Common myeloid progenitor, CD34-positive (primary cell): Measurements from ENCODE around the gene ZNF329.

Experiments
- CTCF ChIA-PET: fragments of 350-600 bp; sonication (Branson Sonifier 250); formaldehyde crosslinking; loops from one replicate; lab custom pipeline; 2021; ENCODE audit warnings: antibody characterized with exemption; lab: Charles Lee
- POLR2A ChIA-PET: fragments of 350-600 bp; sonication (Branson Sonifier 250); formaldehyde crosslinking; loops from one replicate; lab custom pipeline; 2021; ENCODE audit warnings: antibody characterized with exemption; lab: Charles Lee
- DNase-seq, 3 donors: peaks; one replicate each; pipeline versions ENCODE4 v3.0.0 to v3.0.0-alpha.2; 2013
- H3K27ac ChIP-seq, 2 experiments: 1 replicate in 1 of 2; 2 replicates in 1 of 2; pipeline ENCODE4 v1.7.0; 2013; ENCODE audit warnings: inconsistent platforms in 2 of 2, low read length in 2 of 2, mild to moderate bottlenecking in 2 of 2, low read depth in 1 of 2, moderate library complexity in 1 of 2; ENCODE audit not compliant: severe bottlenecking in 2 of 2, insufficient read depth in 1 of 2, poor library complexity in 1 of 2
- H3K27me3 ChIP-seq, 5 experiments: replicated peaks in 2 of 5; 1 replicate in 3 of 5; 2 replicates in 2 of 5; pipeline versions ENCODE4 v1.6.1 to v1.7.0; 2013; ENCODE audit warnings: low read length in 4 of 5, mild to moderate bottlenecking in 2 of 5, moderate library complexity in 2 of 5, inconsistent platforms in 1 of 5; ENCODE audit not compliant: insufficient read depth in 5 of 5, control insufficient read depth in 4 of 5
- H3K36me3 ChIP-seq, 4 experiments: 1 replicate in 2 of 4; 2 replicates in 2 of 4; pipeline versions ENCODE4 v1.6.1 to v1.7.0; 2013; ENCODE audit warnings: low read length in 3 of 4, control low read depth in 1 of 4, mild to moderate bottlenecking in 1 of 4; ENCODE audit not compliant: control insufficient read depth in 4 of 4, insufficient read depth in 4 of 4
- H3K4me1 ChIP-seq, 4 experiments: 1 replicate in 3 of 4; 2 replicates in 1 of 4; pipeline versions ENCODE4 v1.6.1 to v1.7.1; 2013; ENCODE audit warnings: low read length in 3 of 4, mild to moderate bottlenecking in 3 of 4, control low read depth in 1 of 4, inconsistent platforms in 1 of 4, moderate library complexity in 1 of 4; ENCODE audit not compliant: control insufficient read depth in 4 of 4, insufficient read depth in 4 of 4; ENCODE audit errors: control extremely low read depth in 1 of 4
- H3K4me3 ChIP-seq, 7 experiments: 1 replicate in 4 of 7; 2 replicates in 3 of 7; pipeline versions ENCODE4 v1.5.1 to v1.7.0; 2013; ENCODE audit warnings: mild to moderate bottlenecking in 7 of 7, low read length in 6 of 7, moderate library complexity in 6 of 7, inconsistent platforms in 2 of 7, low read depth in 2 of 7, control low read depth in 1 of 7; ENCODE audit not compliant: insufficient read depth in 4 of 7, control insufficient read depth in 1 of 7; ENCODE audit errors: extremely low read depth in 1 of 7
- H3K9me3 ChIP-seq, 5 experiments: 1 replicate in 4 of 5; 2 replicates in 1 of 5; pipeline versions ENCODE4 v1.6.1 to v1.7.1; 2013; ENCODE audit warnings: low read length in 4 of 5, mild to moderate bottlenecking in 2 of 5, inconsistent platforms in 1 of 5, low read depth in 1 of 5, moderate library complexity in 1 of 5; ENCODE audit not compliant: control insufficient read depth in 4 of 5, insufficient read depth in 2 of 5; ENCODE audit errors: control extremely low read depth in 1 of 5
- WGBS: methylation state at CpG from one replicate; pipeline ENCODE4 v1.1.5; 2013; ENCODE audit not compliant: insufficient coverage; 5-methylcytosine and 5-hydroxymethylcytosine counted together

Gene ZNF329

DNA sequence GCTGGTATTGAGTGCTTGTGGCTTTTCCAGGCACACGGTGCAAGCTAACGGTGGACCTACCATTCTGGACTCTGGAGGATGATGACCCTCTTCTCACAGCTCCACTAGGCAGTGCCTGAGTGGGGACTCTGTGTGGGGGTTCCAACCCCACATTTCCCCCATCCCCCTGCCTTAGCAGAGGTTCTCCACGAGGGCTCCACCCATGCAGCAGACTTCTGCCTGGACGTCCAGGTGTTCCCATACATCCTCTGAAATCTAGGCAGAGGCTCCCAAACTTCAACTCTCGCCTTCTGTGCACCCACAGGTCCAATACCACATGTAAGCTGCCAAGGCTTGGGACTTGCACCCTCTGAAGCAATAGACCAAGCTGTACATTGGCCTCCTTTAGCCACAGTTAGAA, 27.2 kb downstream of the ZNF329 start:
- no peak overlapping the region for H3K27ac ChIP-seq
- no peaks in the 10 kb centered on the region for H3K4me1 ChIP-seq
- DNase-seq = peak in 2 of 3 donors; percentile 36 to 43
- no peak overlapping the region for H3K4me3 ChIP-seq
- CTCF ChIA-PET = interaction anchor here (0.9 to 1.0 kb wide), 2 partner anchors 61 to 99 kb away, joined by 3 read pairs; no protein-coding TSS in a partner anchor
- POLR2A ChIA-PET = no interaction called here
- peaks cover 0 to 8% (median 3%) of the 10 kb centered on the region in 5 experiments for H3K27me3 ChIP-seq
- H3K36me3 ChIP-seq = peaks cover 7 to 21% (median 9%) of the 10 kb centered on the region in 4 experiments
- 68% methylated on average over 5 of the region's 5 CpGs for WGBS
- peaks cover 5 to 91% (median 80%) of the 10 kb centered on the region in 5 experiments for H3K9me3 ChIP-seq

DNA sequence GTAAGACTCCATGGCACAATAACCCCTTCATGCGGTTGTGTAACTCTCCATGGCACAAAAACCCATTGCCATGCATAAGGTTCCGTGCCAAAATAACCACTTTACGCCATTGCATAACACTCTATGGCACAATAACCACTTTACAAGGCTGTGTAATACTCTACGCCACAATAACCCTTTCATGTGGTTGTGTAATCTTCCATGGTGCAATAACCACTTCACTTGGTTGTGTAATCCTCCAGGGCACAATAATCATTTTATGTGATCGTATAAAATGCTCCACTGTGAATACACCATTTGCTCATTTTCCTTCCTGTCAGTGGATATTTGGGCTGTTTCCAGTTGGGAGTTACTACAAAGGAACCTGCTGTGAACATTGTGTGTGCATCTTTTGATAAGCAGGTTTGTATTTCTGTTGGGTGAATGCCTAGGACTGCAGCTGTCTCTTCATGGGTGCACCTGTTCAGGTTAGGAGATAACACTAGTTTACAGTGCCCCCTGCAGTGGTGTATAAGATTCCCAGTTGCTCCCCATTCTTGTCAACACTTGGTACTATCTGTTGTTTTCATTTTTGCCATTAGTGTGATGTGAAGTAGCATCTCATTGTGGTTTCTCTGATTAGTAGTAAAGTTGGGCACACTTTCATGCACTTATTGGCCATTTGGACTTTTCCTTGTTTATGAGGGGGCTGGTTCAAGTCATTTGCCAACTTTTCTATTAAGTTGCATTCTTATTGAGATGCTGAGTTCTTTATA, 31.4 kb downstream of the ZNF329 start:
- DNase-seq = no peak
- Histone ChIP-seq H3K9me3 (peaks cover 10 to 85% (median 71%) of the 10 kb centered on the region in 5 experiments), H3K27ac (no peak overlapping the region), H3K4me1 (no peaks in the 10 kb centered on the region), H3K36me3 (peaks cover 0 to 6% (median 0%) of the 10 kb centered on the region in 4 experiments), H3K27me3 (peaks cover 0 to 30% (median 6%) of the 10 kb centered on the region in 5 experiments), H3K4me3 (no peak overlapping the region)
- ChIA-PET POLR2A (interaction anchor here (0.7 kb wide), 1 partner anchor 392 kb away, joined by 3 read pairs; no protein-coding TSS in a partner anchor), CTCF (no interaction called here)
- WGBS = 91% methylated on average over 4 of the region's 5 CpGs

DNA sequence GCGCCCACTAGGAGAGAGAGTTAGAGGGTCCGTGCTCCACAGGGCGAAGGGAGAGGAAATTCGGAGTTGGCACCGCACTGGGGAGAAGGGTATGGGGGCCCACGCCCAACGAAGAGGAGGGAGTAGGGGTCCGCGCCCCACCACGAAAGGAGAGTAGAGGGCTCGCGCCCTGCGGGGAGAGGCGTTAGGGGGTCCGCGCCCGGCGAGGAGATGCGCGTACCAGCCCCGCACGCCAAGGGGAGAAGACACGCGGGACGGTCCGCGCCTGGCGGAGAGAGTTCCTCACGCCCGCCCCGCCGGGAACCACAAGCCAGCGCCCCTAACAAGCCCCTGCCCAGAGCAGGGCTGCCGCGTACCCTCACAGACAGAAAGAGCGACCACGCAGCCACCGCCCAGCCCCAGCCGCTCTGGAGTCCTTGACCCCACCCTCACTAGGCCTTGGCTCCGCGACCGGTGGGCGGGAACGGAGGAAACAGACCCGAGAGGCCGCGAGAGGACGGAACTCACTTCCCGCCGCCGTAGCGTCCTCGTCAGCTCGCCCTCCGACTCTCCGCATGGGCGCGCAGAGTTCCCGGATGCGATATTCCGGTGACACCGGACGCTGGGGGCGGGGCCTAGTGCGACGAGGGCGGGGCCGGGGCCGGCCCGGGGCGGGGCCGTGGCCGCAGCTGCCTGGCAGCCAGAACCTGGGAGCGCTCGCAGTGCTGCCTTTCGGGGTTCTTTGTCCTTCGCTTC, 32.6 kb downstream of the ZNF329 start:
- 7% methylated on average over 65 of the region's 77 CpGs for WGBS
- H3K4me3 ChIP-seq = peak overlapping the region in 4 of 7 experiments; percentile 16 to 35 (median 22)
- CTCF ChIA-PET = no interaction called here
- no peaks in the 10 kb centered on the region for H3K4me1 ChIP-seq
- peaks cover 10 to 81% (median 59%) of the 10 kb centered on the region in 5 experiments for H3K9me3 ChIP-seq
- no peak overlapping the region for H3K27ac ChIP-seq
- peaks cover 0 to 30% (median 6%) of the 10 kb centered on the region in 5 experiments for H3K27me3 ChIP-seq
- DNase-seq = peak in 2 of 3 donors; percentile 26 to 61
- peaks cover 0 to 6% (median 0%) of the 10 kb centered on the region in 4 experiments for H3K36me3 ChIP-seq
- POLR2A ChIA-PET = no interaction called here

DNA sequence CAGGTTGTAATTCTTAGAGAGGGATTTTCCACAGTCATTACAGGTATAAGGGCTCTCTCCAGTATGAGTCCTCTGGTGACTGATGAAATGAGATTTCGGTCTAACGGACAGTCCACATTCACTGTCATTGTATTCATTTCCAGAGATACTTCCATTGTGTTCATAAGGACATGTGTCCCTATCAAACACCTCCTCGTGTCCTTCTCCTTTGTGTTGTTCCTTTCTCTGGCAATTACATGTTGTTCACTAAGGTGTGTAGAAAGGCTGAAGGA, 42.1 kb downstream of the ZNF329 start:
- ChIA-PET POLR2A (no interaction called here), CTCF (interaction anchor here (1.5 kb wide), 1 partner anchor 17 kb away, joined by 3 read pairs; no protein-coding TSS in a partner anchor)
- WGBS = 100% methylated on average over 2 of the region's 3 CpGs
- Histone ChIP-seq H3K4me1 (no peaks in the 10 kb centered on the region), H3K27ac (no peak overlapping the region), H3K4me3 (no peak overlapping the region), H3K27me3 (no peaks in the 10 kb centered on the region), H3K9me3 (peaks cover 13 to 74% (median 47%) of the 10 kb centered on the region in 5 experiments), H3K36me3 (no peaks in the 10 kb centered on the region)
- DNase-seq = no peak

DNA sequence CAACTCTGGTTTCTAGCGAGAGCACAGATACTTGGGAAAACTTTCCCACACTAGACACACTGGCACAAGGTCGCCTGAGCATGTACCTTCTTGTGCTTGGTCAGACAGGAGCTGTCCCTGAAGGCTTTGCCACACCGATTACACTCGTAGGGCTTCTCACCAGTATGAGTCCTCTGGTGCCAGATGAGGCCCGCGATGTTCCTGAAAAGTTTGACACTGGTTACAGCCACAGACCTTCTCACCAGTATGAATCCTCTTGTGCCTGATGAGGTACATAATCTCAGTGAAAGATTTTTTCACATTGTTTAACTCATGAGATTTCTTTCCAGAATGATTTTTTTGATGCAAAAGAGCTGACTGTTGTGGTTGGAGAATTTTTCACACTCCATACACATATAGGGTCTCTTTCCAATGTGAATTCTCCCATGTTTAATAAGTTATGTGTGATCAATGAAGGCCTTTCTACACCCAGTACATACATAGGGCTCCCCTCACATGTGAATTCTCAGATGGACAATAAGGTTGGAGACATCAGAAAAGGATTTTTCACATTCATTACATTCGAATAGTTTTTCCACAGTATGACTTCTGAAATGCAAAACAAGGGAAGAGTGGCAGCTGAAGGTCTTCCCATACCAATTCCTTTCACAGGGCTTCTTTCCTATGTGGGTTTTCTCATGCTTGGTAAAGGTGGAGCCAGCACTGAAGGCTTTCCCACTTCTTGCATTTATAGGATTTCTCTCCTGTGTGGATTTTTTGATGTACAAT, 42.6 kb downstream of the ZNF329 start:
- no peaks in the 10 kb centered on the region for H3K36me3 ChIP-seq
- H3K4me1 ChIP-seq = no peaks in the 10 kb centered on the region
- no peaks in the 10 kb centered on the region for H3K27me3 ChIP-seq
- no peak overlapping the region for H3K4me3 ChIP-seq
- ChIA-PET CTCF (interaction anchor here (1.5 kb wide), 1 partner anchor 16 kb away, joined by 3 read pairs; no protein-coding TSS in a partner anchor), POLR2A (no interaction called here)
- no peak for DNase-seq
- WGBS = 92% methylated on average over 7 of the region's 7 CpGs
- no peak overlapping the region for H3K27ac ChIP-seq
- peaks cover 13 to 75% (median 51%) of the 10 kb centered on the region in 5 experiments for H3K9me3 ChIP-seq

DNA sequence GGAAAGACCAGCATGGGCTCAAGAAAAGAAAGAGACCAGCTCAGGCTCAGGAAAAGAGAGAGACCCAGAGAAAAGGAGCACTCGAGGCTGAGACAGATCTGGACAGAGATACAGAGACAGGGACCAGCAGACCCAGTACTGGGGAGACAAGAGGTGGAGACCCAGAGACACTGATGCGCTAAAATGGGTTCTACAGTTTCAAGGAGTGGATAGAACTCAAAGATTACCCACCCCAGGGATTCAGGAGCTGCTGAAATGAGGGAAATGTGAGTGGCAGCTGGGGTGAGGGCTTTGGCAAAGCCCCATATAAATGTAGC, 51.9 kb downstream of the ZNF329 start:
- CTCF ChIA-PET = interaction anchor here (0.9 to 1.5 kb wide), 4 partner anchors 12 to 93 kb away, joined by 3 read pairs; no protein-coding TSS in a partner anchor
- peaks cover 0 to 25% (median 5%) of the 10 kb centered on the region in 4 experiments for H3K36me3 ChIP-seq
- peaks cover 2 to 19% (median 8%) of the 10 kb centered on the region in 4 experiments for H3K4me1 ChIP-seq
- DNase-seq = no peak
- 0% methylated on average over 1 of the region's 2 CpGs for WGBS
- H3K27ac ChIP-seq = peak overlapping the region; percentile 100
- H3K27me3 ChIP-seq = no peaks in the 10 kb centered on the region
- H3K9me3 ChIP-seq = peaks cover 3 to 63% (median 45%) of the 10 kb centered on the region in 5 experiments
- H3K4me3 ChIP-seq = peak overlapping the region; percentile 72 to 92 (median 80)
- POLR2A ChIA-PET = interaction anchor here (1.3 kb wide), 1 partner anchor 39 kb away, joined by 7 read pairs; the partner anchor contains the start of gene ZNF135
